ENCODE measurements around the gene ACVR2B. TPM values are rescaled to one million over a fixed set of nuclear protein-coding genes. Genes with fewer than 3 reads are reported as not detected.
"Not testable (repeated sequence)": the region's sequence is repeated elsewhere in the genome, so short reads cannot be mapped to it uniquely, and the experiment has no call there.

Gene ACVR2B
- total and polyA plus RNA-seq, 2 donors (not counting 1 experiment from before 2014, with no cell fraction given): 0.18 to 4.2 TPM

GRCh38 chr3:38421679-38422336 is 31.9 kb upstream of the ACVR2B start:
- 100% methylated on average over 1 of the region's 7 CpGs for WGBS (ENCODE audit: insufficient coverage)
- Histone ChIP-seq H3K36me3 (replicated peaks in 1 of 2; ENCODE audit: control extremely low read depth in 1 of 2, control insufficient read depth in 1 of 2, extremely low read depth in 1 of 2, insufficient read depth in 2 of 2, low read length in 1 of 2) (no peaks in the 10 kb centered on the region), H3K79me2 (ENCODE audit: control insufficient read depth, insufficient read depth, low read length) (no peaks in the 10 kb centered on the region), H3K4me1 (ENCODE audit: control insufficient read depth in 2 of 2, insufficient read depth in 2 of 2, low read length in 2 of 2) (no peaks in the 10 kb centered on the region), H3K27me3 (replicated peaks in 1 of 4; ENCODE audit: control extremely low read depth in 1 of 4, control insufficient read depth in 3 of 4, insufficient read depth in 4 of 4, low read length in 3 of 4) (no peaks in the 10 kb centered on the region), H3K4me2 (replicated peaks; ENCODE audit: low read depth, low read length, poor library complexity, severe bottlenecking) (no peak overlapping the region), H4K20me1 (ENCODE audit: control insufficient read depth, insufficient read depth, low read length, poor library complexity, severe bottlenecking) (no peaks in the 10 kb centered on the region), H3K4me3 (ENCODE audit: control extremely low read depth in 1 of 5, extremely low read depth in 1 of 5, insufficient read depth in 1 of 5, low read depth in 2 of 5, low read length in 4 of 5) (no peak overlapping the region), H3K27ac (ENCODE audit: low read length in 2 of 2) (no peak overlapping the region), H2AFZ (ENCODE audit: insufficient read depth, low read depth, low read length, poor library complexity, severe bottlenecking) (no peak overlapping the region), H3K9ac (ENCODE audit: low read length) (no peak overlapping the region), H3K9me3 (ENCODE audit: control extremely low read depth in 1 of 3, control insufficient read depth in 2 of 3, insufficient read depth in 1 of 3, low read length in 2 of 3) (no peaks in the 10 kb centered on the region)
- TF ChIP-seq CTCF (IDR thresholded peaks at IDR 0.05) (no peak), EZH2 (IDR thresholded peaks at IDR 0.05; ENCODE audit: borderline replicate concordance, insufficient read depth, low read depth, low read length, poor library complexity, severe bottlenecking) (no peak)
- ChIA-PET CTCF (no interaction called here), POLR2A (no interaction called here)
- no peaks in the 10 kb centered on the region for H3K9me3 Mint-ChIP-seq (ENCODE audit: insufficient read depth)
- H3K27ac Mint-ChIP-seq: no peak overlapping the region
- H3K4me1 Mint-ChIP-seq: no peaks in the 10 kb centered on the region
- no peak overlapping the region for H3K4me3 Mint-ChIP-seq
- H3K27me3 Mint-ChIP-seq: peaks cover 7% of the 10 kb centered on the region
- ATAC-seq (ENCODE audit: low read depth) (no peak), DNase-seq (no peak)
- intact Hi-C loops (cut with micrococcal nuclease): no loop called here

DNA sequence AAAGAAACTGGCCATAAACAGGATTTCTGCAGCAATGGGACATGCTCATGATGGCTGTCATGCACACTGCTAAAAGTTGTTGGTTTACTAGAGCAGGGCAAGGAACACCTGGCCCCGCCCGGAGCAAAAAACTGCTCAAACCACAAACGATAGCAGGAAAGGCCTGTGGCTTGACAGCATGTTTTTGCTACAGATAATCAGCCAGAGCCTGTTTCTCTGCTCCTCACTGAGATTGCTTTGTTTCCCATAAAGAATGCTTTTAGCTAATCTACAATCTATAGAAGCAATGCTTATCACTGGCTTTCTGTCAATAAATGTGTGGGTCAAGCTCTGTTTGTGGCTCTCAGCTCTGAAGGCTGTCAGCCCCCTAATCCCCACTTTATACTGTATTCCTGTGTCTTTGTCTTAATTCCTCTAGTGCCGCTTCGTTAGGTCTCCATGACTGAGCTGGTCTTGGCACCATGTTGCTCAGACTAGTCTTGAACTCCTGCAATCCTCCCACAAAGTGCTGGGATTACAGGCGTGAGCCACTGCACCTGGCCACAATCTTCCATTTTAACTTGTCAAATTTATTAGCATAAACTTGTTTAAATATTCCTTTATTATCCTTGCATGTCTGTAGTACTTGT is 26.8 kb upstream of the ACVR2B start:
- H3K27ac Mint-ChIP-seq; DNase-seq; CTCF ChIA-PET; H2AFZ ChIP-seq (ENCODE audit: insufficient read depth, low read depth, low read length, poor library complexity, severe bottlenecking); H3K4me1 ChIP-seq (ENCODE audit: control insufficient read depth in 2 of 2, insufficient read depth in 2 of 2, low read length in 2 of 2); H3K4me3 ChIP-seq (ENCODE audit: control extremely low read depth in 1 of 5, extremely low read depth in 1 of 5, insufficient read depth in 1 of 5, low read depth in 2 of 5, low read length in 4 of 5); H3K27ac ChIP-seq (ENCODE audit: low read length in 2 of 2); H3K9me3 Mint-ChIP-seq (ENCODE audit: insufficient read depth); H3K36me3 ChIP-seq (replicated peaks in 1 of 2; ENCODE audit: control extremely low read depth in 1 of 2, control insufficient read depth in 1 of 2, extremely low read depth in 1 of 2, insufficient read depth in 2 of 2, low read length in 1 of 2); H3K9me3 ChIP-seq (ENCODE audit: control extremely low read depth in 1 of 3, control insufficient read depth in 2 of 3, insufficient read depth in 1 of 3, low read length in 2 of 3); H3K4me3 Mint-ChIP-seq; intact Hi-C loops (cut with micrococcal nuclease); H4K20me1 ChIP-seq (ENCODE audit: control insufficient read depth, insufficient read depth, low read length, poor library complexity, severe bottlenecking); H3K4me2 ChIP-seq (replicated peaks; ENCODE audit: low read depth, low read length, poor library complexity, severe bottlenecking); ATAC-seq (ENCODE audit: low read depth); H3K4me1 Mint-ChIP-seq; H3K79me2 ChIP-seq (ENCODE audit: control insufficient read depth, insufficient read depth, low read length); H3K9ac ChIP-seq (ENCODE audit: low read length); POLR2A ChIA-PET; H3K27me3 ChIP-seq (replicated peaks in 1 of 4; ENCODE audit: control extremely low read depth in 1 of 4, control insufficient read depth in 3 of 4, insufficient read depth in 4 of 4, low read length in 3 of 4): not testable (repeated sequence)
- peaks cover 12% of the 10 kb centered on the region for H3K27me3 Mint-ChIP-seq
- 70% methylated on average over 4 of the region's 6 CpGs for WGBS (ENCODE audit: insufficient coverage)

GRCh38 chr3:38432871-38433658 is 20.6 kb upstream of the ACVR2B start:
- H3K27ac ChIP-seq (ENCODE audit: low read length in 2 of 2); H3K4me3 ChIP-seq (ENCODE audit: control extremely low read depth in 1 of 5, extremely low read depth in 1 of 5, insufficient read depth in 1 of 5, low read depth in 2 of 5, low read length in 4 of 5); POLR2A ChIA-PET; H3K36me3 ChIP-seq (replicated peaks in 1 of 2; ENCODE audit: control extremely low read depth in 1 of 2, control insufficient read depth in 1 of 2, extremely low read depth in 1 of 2, insufficient read depth in 2 of 2, low read length in 1 of 2); DNase-seq; intact Hi-C loops (cut with micrococcal nuclease); ATAC-seq (ENCODE audit: low read depth); CTCF ChIA-PET; H3K4me1 ChIP-seq (ENCODE audit: control insufficient read depth in 2 of 2, insufficient read depth in 2 of 2, low read length in 2 of 2); H3K27me3 ChIP-seq (replicated peaks in 1 of 4; ENCODE audit: control extremely low read depth in 1 of 4, control insufficient read depth in 3 of 4, insufficient read depth in 4 of 4, low read length in 3 of 4); H3K4me2 ChIP-seq (replicated peaks; ENCODE audit: low read depth, low read length, poor library complexity, severe bottlenecking); H3K9ac ChIP-seq (ENCODE audit: low read length); H4K20me1 ChIP-seq (ENCODE audit: control insufficient read depth, insufficient read depth, low read length, poor library complexity, severe bottlenecking); H3K4me3 Mint-ChIP-seq; H3K27ac Mint-ChIP-seq; H3K4me1 Mint-ChIP-seq; H3K27me3 Mint-ChIP-seq; H2AFZ ChIP-seq (ENCODE audit: insufficient read depth, low read depth, low read length, poor library complexity, severe bottlenecking); H3K79me2 ChIP-seq (ENCODE audit: control insufficient read depth, insufficient read depth, low read length): not testable (repeated sequence)
- peaks cover 5 to 30% (median 23%) of the 10 kb centered on the region in 3 donors for H3K9me3 ChIP-seq (ENCODE audit: control extremely low read depth in 1 of 3, control insufficient read depth in 2 of 3, insufficient read depth in 1 of 3, low read length in 2 of 3)
- 93% methylated on average over 5 of the region's 5 CpGs for WGBS (ENCODE audit: insufficient coverage)
- H3K9me3 Mint-ChIP-seq (ENCODE audit: insufficient read depth): peaks cover 21% of the 10 kb centered on the region
